ENCODE results near the gene CCR5.

- TF ChIP-seq CTCF (IDR thresholded peaks at IDR 0.05) (no peak), EP300 (IDR thresholded peaks at IDR 0.05) (no peak)
Observed at GRCh38 chr3:46400846-46401245, 30.1 kb downstream of the CCR5 start.
